Ovary (tissue), 9 donors: ENCODE measurements around the gene HDDC3. TPM values are rescaled to one million over a fixed set of nuclear protein-coding genes. Genes with fewer than 3 reads are reported as not detected.
A peak's percentile ranks its signal among the peaks of the same experiment; 100 is the strongest.

Source experiments
- DNase-seq, 5 donors: peaks; one replicate each; pipeline ENCODE4 v3.0.0-alpha.2; 2019 to 2020
- H3K27ac ChIP-seq, 2 donors: fragments of 200-600 bp; one replicate each; pipeline versions ENCODE4 v1.5.1 to v1.8.0; 2019 to 2022
- H3K27me3 ChIP-seq: fragments of 200-600 bp; one replicate; pipeline ENCODE4 v1.8.0; 2022
- H3K36me3 ChIP-seq: fragments of 200-600 bp; sonication (generic); one replicate; pipeline ENCODE4 v1.5.1; 2019
- H3K4me1 ChIP-seq: one replicate; pipeline ENCODE4 v1.8.1; 2013; ENCODE audit warnings: mild to moderate bottlenecking, moderate library complexity; ENCODE audit not compliant: insufficient read depth
- H3K4me3 ChIP-seq: fragments of 200-600 bp; sonication (generic); one replicate; pipeline ENCODE4 v1.5.1; 2017
- H3K9me3 ChIP-seq, 2 donors: fragments of 200-600 bp in 1 of 2; sonication (generic) in 1 of 2; one replicate each; pipeline versions ENCODE4 v1.5.1 to v1.8.1; 2013 to 2019; ENCODE audit warnings: mild to moderate bottlenecking in 1 of 2, moderate library complexity in 1 of 2
- EP300 ChIP-seq: sonication (generic); formaldehyde crosslinking; IDR thresholded peaks from one replicate; pipeline ENCODE4 v1.6.1; 2017; ENCODE audit warnings: antibody characterized with exemption
- POLR2A ChIP-seq: fragments of 450-650 bp; IDR thresholded peaks from one replicate; pipeline ENCODE4 v1.6.1; 2017; ENCODE audit warnings: antibody characterized with exemption, mild to moderate bottlenecking, moderate library complexity
- WGBS, 3 donors: extraction: QIAGEN DNeasy Blood & Tissue Kit in 1 of 3; methylation state at CpG; one replicate each; pipeline versions ENCODE4 v1.1.5 to v1.1.7; 2013 to 2017; 5-methylcytosine and 5-hydroxymethylcytosine counted together
- intact Hi-C, 4 donors: fragments of 100-400 bp; cut with DNase I; formaldehyde crosslinking; loops; one replicate each; pipeline versions ENCODE4 v1.11.0 to v1.15.1; 2022 to 2023
- polyA plus RNA-seq, 2 donors: library from polyadenylated mRNA; stranded (reverse); fragments of 200-250 nt in 1 of 2; fragments of 350-450 nt in 1 of 2; fragmentation: Illumina TruSeq in 1 of 2; extraction: RNeasy Lipid Tissue Mini Kit (QIAGEN cat#74804) in 1 of 2; gene quantifications; one replicate each; pipeline ENCODE4 v1.2.3, GENCODE V29; 2013 to 2014
- total RNA-seq, 7 donors: library from RNA; depleted of rRNA in 2 of 7; stranded (reverse); fragments of >200 nt in 2 of 7; fragmentation: NEBNext Ultra II Directional in 3 of 7; extraction: Animal tissue kit (Norgen Biotek cat#: 25700) in 3 of 7; gene quantifications; one replicate each; pipeline versions ENCODE4 v1.1.0 to v1.2.4, GENCODE V29; 2016 to 2023
- TF ChIP-seq, protein P1 (sequence below), 3 donors: fragments of 450-650 bp in 2 of 3; fragments of 200-600 bp in 1 of 3; IDR thresholded peaks; one replicate each; pipeline versions ENCODE4 v1.5.1 to v1.8.0; 2016 to 2022; ENCODE audit warnings: antibody characterized with exemption in 3 of 3, mild to moderate bottlenecking in 1 of 3
- donor health status: DM: no; HTN: no; CAD: no; lungs with moderate emphysema.
- donor health status: DM: no; HTN: no; CAD: no.
- donor health status: Bipolar disorder and iron deficiency.
- donor health status: DM: yes; HTN: yes; CAD: no.
- donor health status: DM: no; HTN: no; CAD: no.
- donor health status: DM: yes; HTN: yes; CAD: no.

HDDC3 gene
- total and polyA plus RNA-seq, 9 donors = 11.7 to 17.2 (median 13.2) TPM

DNA sequence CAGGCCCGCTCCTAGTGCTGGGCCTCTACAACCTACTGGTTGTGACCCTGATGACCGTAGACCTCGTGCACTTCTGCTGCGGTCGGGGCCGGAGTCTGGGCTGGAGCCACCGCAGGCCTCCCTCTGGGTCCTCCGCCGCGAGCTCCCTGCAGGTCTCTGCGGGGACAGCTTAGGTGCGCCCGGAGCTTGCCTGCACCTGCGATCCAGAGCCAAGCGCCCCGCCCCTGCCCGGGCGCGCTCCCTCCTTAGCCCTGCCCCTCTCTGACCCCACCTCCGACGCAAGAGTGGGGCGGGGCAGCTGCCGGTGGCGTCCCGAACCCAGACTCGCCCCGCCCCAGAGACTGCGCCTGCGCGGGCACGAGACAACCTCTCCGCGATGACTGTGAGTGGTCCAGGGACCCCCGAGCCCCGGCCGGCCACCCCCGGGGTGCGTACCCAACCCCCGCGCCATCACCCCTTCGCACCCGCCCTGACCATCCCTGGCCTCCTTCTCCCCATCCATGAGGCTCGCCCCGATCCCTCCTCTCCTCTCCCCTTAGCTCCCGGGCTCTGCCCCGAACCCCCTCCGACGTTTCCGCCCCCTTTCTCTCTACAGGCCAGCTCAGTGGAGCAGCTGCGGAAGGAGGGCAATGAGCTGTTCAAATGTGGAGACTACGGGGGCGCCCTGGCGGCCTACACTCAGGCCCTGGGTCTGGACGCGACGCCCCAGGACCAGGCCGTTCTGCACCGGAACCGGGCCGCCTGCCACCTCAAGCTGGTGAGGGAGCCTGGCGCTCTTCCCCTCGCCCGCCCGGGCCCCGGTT is 2.8 kb upstream of the HDDC3 start, which contains the start of gene UNC45A:
Gene UNC45A, plus strand, starts transcription at position 337 of the 803 bp plus-strand sequence. Its CDS starts 40 bp downstream, at position 377.
- Histone ChIP-seq H3K4me1 (peaks cover 18% of the 10 kb centered on the region), H3K4me3 (peak within 1 kb of the TSS; percentile 63)
- intact Hi-C loops = loop anchor here in 1 of 4 donors (1.0 kb wide), 1 partner anchor 33 kb away; no protein-coding TSS in a partner anchor

DNA sequence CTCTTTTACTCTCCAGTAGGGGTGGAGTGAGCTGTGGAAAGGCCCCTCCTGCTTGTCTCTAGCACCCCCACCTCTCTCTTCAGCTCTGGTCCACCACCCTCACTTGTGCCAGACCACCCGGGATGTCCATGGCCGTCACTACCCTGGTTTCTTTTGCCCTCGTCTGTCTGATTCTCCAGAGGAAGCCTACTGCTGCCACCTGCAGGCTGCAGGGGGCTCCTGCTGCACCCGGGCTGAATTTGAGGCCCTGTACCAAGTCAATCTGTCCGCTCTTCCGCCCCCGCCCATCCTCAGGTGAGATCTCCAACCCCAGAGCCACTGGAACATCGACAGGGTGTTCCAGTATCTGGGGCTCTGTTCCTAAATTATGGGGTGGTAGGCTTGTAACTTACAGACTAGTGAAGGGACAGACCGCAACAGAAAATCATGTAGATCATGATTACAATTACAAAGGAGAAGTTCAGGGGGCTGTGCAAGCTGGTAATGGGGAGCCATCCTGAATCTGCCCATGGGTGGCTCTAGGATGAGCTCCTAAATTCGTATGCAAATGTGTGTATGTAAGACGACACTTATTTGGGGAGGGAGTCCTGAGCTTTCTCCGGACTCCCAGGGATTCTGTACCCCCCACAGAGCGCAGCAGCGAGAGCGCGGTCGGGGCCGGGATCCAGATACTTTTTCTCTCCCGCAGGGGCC is 2.1 kb upstream of the HDDC3 start:
- Histone ChIP-seq H3K27me3 (no peaks in the 10 kb centered on the region), H3K4me1 (peaks cover 18% of the 10 kb centered on the region), H3K36me3 (no peaks in the 10 kb centered on the region), H3K9me3 (no peaks in the 10 kb centered on the region), H3K27ac (peak overlapping the region; percentile 70 to 76), H3K4me3 (peak overlapping the region; percentile 63)
- intact Hi-C loops = loop anchor here in 1 of 4 donors (1.0 kb wide), 1 partner anchor 32 kb away; no protein-coding TSS in a partner anchor
- WGBS, 3 donors = 1 to 2% (median 1%) methylated on average over 19 of the region's 19 CpGs
- no peak for TF ChIP-seq POLR2A
- TF ChIP-seq, protein P1, sequence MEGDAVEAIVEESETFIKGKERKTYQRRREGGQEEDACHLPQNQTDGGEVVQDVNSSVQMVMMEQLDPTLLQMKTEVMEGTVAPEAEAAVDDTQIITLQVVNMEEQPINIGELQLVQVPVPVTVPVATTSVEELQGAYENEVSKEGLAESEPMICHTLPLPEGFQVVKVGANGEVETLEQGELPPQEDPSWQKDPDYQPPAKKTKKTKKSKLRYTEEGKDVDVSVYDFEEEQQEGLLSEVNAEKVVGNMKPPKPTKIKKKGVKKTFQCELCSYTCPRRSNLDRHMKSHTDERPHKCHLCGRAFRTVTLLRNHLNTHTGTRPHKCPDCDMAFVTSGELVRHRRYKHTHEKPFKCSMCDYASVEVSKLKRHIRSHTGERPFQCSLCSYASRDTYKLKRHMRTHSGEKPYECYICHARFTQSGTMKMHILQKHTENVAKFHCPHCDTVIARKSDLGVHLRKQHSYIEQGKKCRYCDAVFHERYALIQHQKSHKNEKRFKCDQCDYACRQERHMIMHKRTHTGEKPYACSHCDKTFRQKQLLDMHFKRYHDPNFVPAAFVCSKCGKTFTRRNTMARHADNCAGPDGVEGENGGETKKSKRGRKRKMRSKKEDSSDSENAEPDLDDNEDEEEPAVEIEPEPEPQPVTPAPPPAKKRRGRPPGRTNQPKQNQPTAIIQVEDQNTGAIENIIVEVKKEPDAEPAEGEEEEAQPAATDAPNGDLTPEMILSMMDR (IDR thresholded peaks at IDR 0.05) = peak; percentile 66 to 84 (median 72)
- DNase-seq = peak; percentile 80 to 88 (median 86)

More for the DNA sequence above, 2.8 kb upstream of the HDDC3 start, which contains the start of gene UNC45A:
- peak; percentile 89 to 93 (median 91) for DNase-seq
- no peaks in the 10 kb centered on the region for H3K36me3 ChIP-seq
- H3K9me3 ChIP-seq = no peaks in the 10 kb centered on the region
- H3K27ac ChIP-seq = peak within 1 kb of the TSS; percentile 70 to 76
- TF ChIP-seq POLR2A = peak; percentile 30
- TF ChIP-seq, protein P1 (IDR thresholded peaks at IDR 0.05) = no peak
- no peaks in the 10 kb centered on the region for H3K27me3 ChIP-seq
- WGBS, 3 donors = 1 to 2% (median 2%) methylated on average over 33 to 65 of the region's 65 CpGs

DNA sequence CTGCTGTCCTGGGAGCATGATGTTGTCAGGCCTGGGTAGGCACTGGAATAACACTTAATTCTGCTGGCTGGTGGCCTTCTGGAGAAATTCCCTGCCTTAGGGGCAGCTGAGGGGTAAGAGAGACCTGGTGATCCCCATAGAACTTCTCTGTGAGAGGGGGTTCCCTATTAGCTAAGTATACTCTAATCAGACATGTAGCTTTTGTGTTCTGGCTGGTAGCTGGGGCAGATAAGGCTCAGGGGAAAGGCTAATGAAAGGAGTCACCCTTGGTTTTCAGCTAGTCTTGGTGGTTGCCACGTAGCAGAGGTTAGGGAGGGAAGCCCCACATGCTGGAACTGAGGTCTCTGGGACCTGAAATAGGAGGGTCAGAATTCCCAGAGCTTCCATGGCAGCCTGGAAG is 952 bp upstream of the HDDC3 start:
- intact Hi-C loops = no loop called here
- H3K36me3 ChIP-seq = no peaks in the 10 kb centered on the region
- no peak for DNase-seq
- H3K4me1 ChIP-seq = peaks cover 18% of the 10 kb centered on the region
- WGBS, 3 donors = 73 to 77% (median 76%) methylated on average over 1 of the region's 1 CpG
- no peak overlapping the region for H3K4me3 ChIP-seq
- no peak overlapping the region for H3K27ac ChIP-seq
- no peaks in the 10 kb centered on the region for H3K9me3 ChIP-seq
- TF ChIP-seq, protein P1 (IDR thresholded peaks at IDR 0.05) = no peak
- TF ChIP-seq EP300 (no peak), POLR2A (no peak)
- no peaks in the 10 kb centered on the region for H3K27me3 ChIP-seq

DNA sequence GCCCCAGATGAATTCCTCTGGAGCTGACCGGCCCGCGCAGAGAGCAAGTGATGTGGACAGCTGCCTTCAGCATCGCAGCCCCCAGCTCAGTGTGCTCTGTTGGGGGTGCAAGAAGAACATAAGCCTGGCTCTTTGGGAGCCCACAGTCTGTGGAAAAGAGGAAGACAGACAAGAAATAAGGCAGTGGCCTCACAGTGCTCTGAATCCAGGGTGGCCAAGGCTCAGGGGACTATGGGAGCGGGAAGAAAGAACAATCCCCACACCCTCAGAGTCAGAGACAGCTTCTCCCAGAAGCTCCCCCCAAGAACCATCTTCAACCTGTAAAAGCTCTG is 277 bp upstream of the HDDC3 start:
- H3K4me1 ChIP-seq = peaks cover 18% of the 10 kb centered on the region
- no peaks in the 10 kb centered on the region for H3K9me3 ChIP-seq
- intact Hi-C loops = no loop called here
- peak overlapping the region; percentile 69 for H3K4me3 ChIP-seq
- peak overlapping the region in 1 of 2 donors; percentile 81 for H3K27ac ChIP-seq
- WGBS, 3 donors = 19 to 20% (median 20%) methylated on average over 5 of the region's 5 CpGs
- no peaks in the 10 kb centered on the region for H3K27me3 ChIP-seq
- no peaks in the 10 kb centered on the region for H3K36me3 ChIP-seq
- TF ChIP-seq POLR2A (no peak), EP300 (no peak)
- TF ChIP-seq, protein P1 (IDR thresholded peaks at IDR 0.05) = no peak
- no peak for DNase-seq
